ENCODE measurements around the gene ELAC2. TPM values are rescaled to one million over a fixed set of nuclear protein-coding genes. Genes with fewer than 3 reads are reported as not detected.

ELAC2 gene
- total and polyA plus RNA-seq, 3 experiments from 2014 or later, result 54.2 to 86.3 (median 84.5) TPM

DNA sequence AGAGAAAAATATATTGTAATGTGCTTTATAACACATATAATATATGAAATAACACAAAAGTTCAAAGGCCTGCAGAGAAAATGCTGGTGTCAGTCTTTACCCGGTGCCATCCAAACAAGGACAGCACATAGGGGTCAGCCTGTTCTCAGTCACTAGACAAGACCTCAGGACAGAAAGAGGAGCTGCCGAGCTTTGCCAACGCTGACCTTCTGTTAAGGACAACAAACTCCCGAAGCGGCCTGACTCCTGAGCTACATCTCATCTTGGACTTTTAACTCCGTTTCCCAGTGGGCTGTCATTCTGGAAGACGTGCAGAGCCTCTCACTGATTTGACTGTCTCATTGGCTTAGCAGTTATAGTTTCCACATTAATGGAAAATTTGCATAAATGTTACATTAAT, 6.9 kb downstream of the ELAC2 start:
- DNase-seq, result no peak
- POLR2A ChIA-PET, result no interaction called here
- Mint-ChIP-seq H3K4me1 (peaks cover 12 to 34% (median 30%) of the 10 kb centered on the region in 3 donors), H3K27me3 (no peaks in the 10 kb centered on the region), H3K27ac (no peak overlapping the region), H3K9me3 (no peaks in the 10 kb centered on the region), H3K36me3 (peaks cover 21 to 86% (median 33%) of the 10 kb centered on the region in 3 donors), H3K4me3 (no peak overlapping the region)
- H3K36me3 ChIP-seq (ENCODE audit: insufficient read depth, low read length), result peaks cover 50% of the 10 kb centered on the region
- H3K27me3 ChIP-seq (ENCODE audit: insufficient read depth, low read length, poor library complexity, severe bottlenecking), result no peaks in the 10 kb centered on the region
- no peak overlapping the region for H3K4me3 ChIP-seq (ENCODE audit: low read length)
- no peak overlapping the region for H3K27ac ChIP-seq (ENCODE audit: low read depth, low read length)
- CTCF ChIA-PET, result no interaction called here
- no peaks in the 10 kb centered on the region for H3K4me1 ChIP-seq (ENCODE audit: insufficient read depth, low read length)
- H3K9me3 ChIP-seq (ENCODE audit: low read length), result no peaks in the 10 kb centered on the region

DNA sequence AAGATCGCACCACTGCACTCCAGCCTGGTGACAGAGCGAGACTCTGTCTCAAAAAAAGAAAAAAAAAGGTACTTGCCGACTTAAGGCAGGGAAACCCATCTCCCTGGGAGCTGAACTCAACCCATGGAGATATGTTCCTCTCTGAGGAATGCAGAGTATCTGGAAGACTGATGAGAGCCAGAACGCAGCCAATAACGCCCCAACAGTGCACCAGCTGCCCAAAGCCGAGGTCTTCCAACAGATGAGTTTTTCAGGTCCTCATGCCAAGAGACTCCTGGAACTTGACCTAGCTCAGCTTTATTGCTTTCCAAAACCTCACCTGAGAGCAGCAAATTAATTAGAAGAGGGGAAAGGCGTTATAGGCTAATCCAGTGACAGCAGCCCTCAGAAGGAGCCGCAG, 9.4 kb downstream of the ELAC2 start:
- ChIA-PET POLR2A (no interaction called here), CTCF (interaction anchor here (1.9 kb wide), 1 partner anchor 10 kb away, joined by 5 read pairs; the partner anchor contains the start of gene ELAC2)
- peaks cover 11 to 84% (median 27%) of the 10 kb centered on the region in 3 donors for H3K36me3 Mint-ChIP-seq
- H3K27me3 ChIP-seq (ENCODE audit: insufficient read depth, low read length, poor library complexity, severe bottlenecking), result no peaks in the 10 kb centered on the region
- peak overlapping the region in 2 of 8 donors; percentile 17 to 19 for H3K27ac Mint-ChIP-seq
- no peak for DNase-seq
- H3K9me3 Mint-ChIP-seq, result no peaks in the 10 kb centered on the region
- H3K36me3 ChIP-seq (ENCODE audit: insufficient read depth, low read length), result peaks cover 49% of the 10 kb centered on the region
- H3K4me3 ChIP-seq (ENCODE audit: low read length), result no peak overlapping the region
- H3K4me1 Mint-ChIP-seq, result peaks cover 5 to 18% (median 10%) of the 10 kb centered on the region in 3 donors
- no peaks in the 10 kb centered on the region for H3K27me3 Mint-ChIP-seq
- H3K4me1 ChIP-seq (ENCODE audit: insufficient read depth, low read length), result no peaks in the 10 kb centered on the region
- H3K4me3 Mint-ChIP-seq, result no peak overlapping the region
- no peak overlapping the region for H3K27ac ChIP-seq (ENCODE audit: low read depth, low read length)
- no peaks in the 10 kb centered on the region for H3K9me3 ChIP-seq (ENCODE audit: low read length)

DNA sequence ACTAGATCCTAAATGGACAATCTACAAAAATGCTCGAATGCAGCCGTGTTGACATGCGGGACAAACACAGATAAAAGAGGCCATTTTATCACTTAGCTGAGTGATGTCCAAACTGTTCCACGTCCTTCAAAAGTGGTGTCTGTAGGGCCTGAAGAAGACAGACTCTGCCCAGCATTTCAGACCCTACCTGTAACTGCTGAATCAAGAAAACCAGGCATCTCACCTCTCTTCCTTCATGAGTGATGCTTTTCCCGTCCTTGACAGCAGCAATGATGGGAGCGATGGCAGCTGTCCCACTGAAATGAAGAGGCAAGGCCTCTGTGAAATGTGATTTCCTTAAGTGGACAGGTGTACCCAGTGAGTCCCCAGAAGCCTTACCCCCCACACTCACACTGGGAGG, 12.3 kb downstream of the ELAC2 start:
- ChIA-PET POLR2A (no interaction called here), CTCF (no interaction called here)
- peaks cover 0 to 5% (median 4%) of the 10 kb centered on the region in 3 donors for H3K4me1 Mint-ChIP-seq
- Histone ChIP-seq H3K36me3 (ENCODE audit: insufficient read depth, low read length) (peaks cover 42% of the 10 kb centered on the region), H3K27ac (ENCODE audit: low read depth, low read length) (no peak overlapping the region), H3K9me3 (ENCODE audit: low read length) (no peaks in the 10 kb centered on the region), H3K27me3 (ENCODE audit: insufficient read depth, low read length, poor library complexity, severe bottlenecking) (no peaks in the 10 kb centered on the region), H3K4me3 (ENCODE audit: low read length) (no peak overlapping the region), H3K4me1 (ENCODE audit: insufficient read depth, low read length) (no peaks in the 10 kb centered on the region)
- H3K9me3 Mint-ChIP-seq, result no peaks in the 10 kb centered on the region
- DNase-seq, result no peak
- peak overlapping the region in 2 of 8 donors; percentile 15 to 43 for H3K27ac Mint-ChIP-seq
- no peaks in the 10 kb centered on the region for H3K27me3 Mint-ChIP-seq
- no peak overlapping the region for H3K4me3 Mint-ChIP-seq
- peaks cover 2 to 60% (median 12%) of the 10 kb centered on the region in 3 donors for H3K36me3 Mint-ChIP-seq

DNA sequence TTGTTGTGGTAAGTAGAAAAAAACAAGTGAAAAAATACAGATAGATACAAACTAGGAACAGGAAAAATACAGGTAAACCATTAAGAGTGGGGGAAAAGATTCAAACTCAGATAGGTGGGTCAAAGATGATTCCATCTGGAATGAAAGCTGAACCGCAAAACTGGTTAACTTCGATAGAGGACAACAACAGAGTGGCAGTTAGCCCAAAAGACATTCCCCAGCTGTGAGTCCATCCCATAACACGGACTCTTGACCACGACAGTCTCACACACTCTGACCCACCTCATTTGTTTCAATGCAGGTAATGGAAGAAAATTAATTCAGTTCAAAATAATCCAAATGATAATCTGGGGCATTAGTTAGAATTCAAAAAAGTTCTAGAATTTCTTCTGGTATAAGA, 13.5 kb downstream of the ELAC2 start:
- no peak overlapping the region for H3K4me3 ChIP-seq (ENCODE audit: low read length)
- H3K4me1 Mint-ChIP-seq, result peaks cover 0 to 5% (median 3%) of the 10 kb centered on the region in 3 donors
- POLR2A ChIA-PET, result no interaction called here
- DNase-seq, result no peak
- H3K27me3 ChIP-seq (ENCODE audit: insufficient read depth, low read length, poor library complexity, severe bottlenecking), result no peaks in the 10 kb centered on the region
- no peaks in the 10 kb centered on the region for H3K27me3 Mint-ChIP-seq
- peaks cover 46% of the 10 kb centered on the region for H3K36me3 ChIP-seq (ENCODE audit: insufficient read depth, low read length)
- H3K27ac Mint-ChIP-seq, result peak overlapping the region in 4 of 8 donors; percentile 65 to 79 (median 68)
- no peaks in the 10 kb centered on the region for H3K4me1 ChIP-seq (ENCODE audit: insufficient read depth, low read length)
- no peak overlapping the region for H3K27ac ChIP-seq (ENCODE audit: low read depth, low read length)
- peaks cover 0 to 60% (median 10%) of the 10 kb centered on the region in 3 donors for H3K36me3 Mint-ChIP-seq
- H3K9me3 Mint-ChIP-seq, result no peaks in the 10 kb centered on the region
- CTCF ChIA-PET, result interaction anchor here (0.9 to 1.3 kb wide), 3 partner anchors 9 to 19 kb away, joined by 3 to 5 read pairs (median 3); no protein-coding TSS in a partner anchor
- no peak overlapping the region for H3K4me3 Mint-ChIP-seq
- H3K9me3 ChIP-seq (ENCODE audit: low read length), result no peaks in the 10 kb centered on the region

DNA sequence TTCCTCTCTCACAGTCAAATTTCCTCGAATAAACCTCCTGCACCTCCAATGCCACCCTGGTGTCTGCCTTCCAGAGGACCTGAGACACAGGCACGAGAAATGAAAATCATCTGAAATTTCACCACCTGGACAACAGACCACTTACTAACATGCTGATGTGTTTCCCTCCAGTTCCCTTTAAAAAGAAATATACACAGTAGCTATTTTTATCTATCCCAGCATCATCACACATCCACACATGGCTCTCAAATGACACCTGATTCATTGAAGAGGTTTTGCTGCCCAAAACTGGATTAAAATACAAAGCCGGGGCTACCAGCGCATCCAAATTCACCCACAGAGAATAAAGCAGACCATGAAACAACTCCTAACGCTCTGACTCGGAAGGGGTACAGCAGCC, 13.9 kb downstream of the ELAC2 start:
- no peak overlapping the region for H3K4me3 ChIP-seq (ENCODE audit: low read length)
- Mint-ChIP-seq H3K4me1 (peaks cover 0 to 5% (median 3%) of the 10 kb centered on the region in 3 donors), H3K4me3 (no peak overlapping the region), H3K27ac (peak overlapping the region in 4 of 8 donors; percentile 25 to 79 (median 70)), H3K9me3 (no peaks in the 10 kb centered on the region), H3K27me3 (no peaks in the 10 kb centered on the region), H3K36me3 (peaks cover 0 to 62% (median 10%) of the 10 kb centered on the region in 3 donors)
- no peaks in the 10 kb centered on the region for H3K4me1 ChIP-seq (ENCODE audit: insufficient read depth, low read length)
- POLR2A ChIA-PET, result no interaction called here
- H3K9me3 ChIP-seq (ENCODE audit: low read length), result no peaks in the 10 kb centered on the region
- H3K36me3 ChIP-seq (ENCODE audit: insufficient read depth, low read length), result peaks cover 50% of the 10 kb centered on the region
- CTCF ChIA-PET, result interaction anchor here (1.1 to 1.3 kb wide), 2 partner anchors 15 to 19 kb away, joined by 3 to 5 read pairs; no protein-coding TSS in a partner anchor
- H3K27ac ChIP-seq (ENCODE audit: low read depth, low read length), result no peak overlapping the region
- no peak for DNase-seq
- no peaks in the 10 kb centered on the region for H3K27me3 ChIP-seq (ENCODE audit: insufficient read depth, low read length, poor library complexity, severe bottlenecking)

DNA sequence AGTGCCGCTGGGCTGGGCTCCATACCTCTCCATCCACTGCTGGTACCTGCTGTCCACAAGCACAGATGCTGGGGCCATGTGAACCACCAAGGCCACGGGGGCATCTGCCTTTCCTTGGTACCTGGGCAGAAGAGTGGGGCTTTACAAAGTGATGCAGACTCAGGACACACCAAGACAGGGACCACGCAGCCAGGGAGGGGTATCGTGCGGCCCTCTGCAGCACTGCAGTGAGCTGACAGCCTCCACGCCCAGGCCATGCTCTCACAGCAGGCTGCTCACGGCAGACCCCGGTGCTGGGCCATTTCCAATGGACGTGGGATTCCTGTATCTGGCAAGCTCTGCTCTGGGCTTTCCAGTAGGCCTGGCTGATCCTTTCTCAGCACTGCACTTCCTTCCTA, 14.4 kb downstream of the ELAC2 start:
- no peaks in the 10 kb centered on the region for H3K9me3 Mint-ChIP-seq
- peaks cover 0 to 5% (median 3%) of the 10 kb centered on the region in 3 donors for H3K4me1 Mint-ChIP-seq
- Histone ChIP-seq H3K4me3 (ENCODE audit: low read length) (no peak overlapping the region), H3K27ac (ENCODE audit: low read depth, low read length) (no peak overlapping the region), H3K4me1 (ENCODE audit: insufficient read depth, low read length) (no peaks in the 10 kb centered on the region), H3K27me3 (ENCODE audit: insufficient read depth, low read length, poor library complexity, severe bottlenecking) (no peaks in the 10 kb centered on the region), H3K36me3 (ENCODE audit: insufficient read depth, low read length) (peaks cover 55% of the 10 kb centered on the region), H3K9me3 (ENCODE audit: low read length) (no peaks in the 10 kb centered on the region)
- no peak overlapping the region for H3K4me3 Mint-ChIP-seq
- peaks cover 0 to 63% (median 10%) of the 10 kb centered on the region in 3 donors for H3K36me3 Mint-ChIP-seq
- H3K27me3 Mint-ChIP-seq, result no peaks in the 10 kb centered on the region
- ChIA-PET CTCF (interaction anchor here (1.0 to 2.7 kb wide), 6 partner anchors 10 to 27 kb away, joined by 3 to 10 read pairs (median 8); partner anchors contain the start of gene ELAC2), POLR2A (no interaction called here)
- peak overlapping the region in 3 of 8 donors; percentile 25 to 74 (median 65) for H3K27ac Mint-ChIP-seq
- DNase-seq, result no peak

GRCh38 chr17:13002761-13003453, 14.9 kb downstream of the ELAC2 start:
- Histone ChIP-seq H3K27me3 (ENCODE audit: insufficient read depth, low read length, poor library complexity, severe bottlenecking) (no peaks in the 10 kb centered on the region), H3K4me1 (ENCODE audit: insufficient read depth, low read length) (no peaks in the 10 kb centered on the region), H3K36me3 (ENCODE audit: insufficient read depth, low read length) (peaks cover 60% of the 10 kb centered on the region), H3K9me3 (ENCODE audit: low read length) (no peaks in the 10 kb centered on the region), H3K4me3 (ENCODE audit: low read length) (no peak overlapping the region), H3K27ac (ENCODE audit: low read depth, low read length) (no peak overlapping the region)
- peak in 3 of 5 donors; percentile 23 to 38 (median 27) for DNase-seq
- Mint-ChIP-seq H3K36me3 (peaks cover 0 to 64% (median 10%) of the 10 kb centered on the region in 3 donors), H3K9me3 (no peaks in the 10 kb centered on the region), H3K27me3 (no peaks in the 10 kb centered on the region), H3K27ac (no peak overlapping the region), H3K4me3 (no peak overlapping the region), H3K4me1 (peaks cover 0 to 5% (median 3%) of the 10 kb centered on the region in 3 donors)
- POLR2A ChIA-PET, result no interaction called here
- CTCF ChIA-PET, result interaction anchor here (1.0 to 2.7 kb wide), 6 partner anchors 10 to 27 kb away, joined by 3 to 10 read pairs (median 8); partner anchors contain the start of gene ELAC2

- Histone ChIP-seq H3K9me3 (ENCODE audit: low read length) (no peaks in the 10 kb centered on the region), H3K4me3 (ENCODE audit: low read length) (no peak overlapping the region), H3K4me1 (ENCODE audit: insufficient read depth, low read length) (no peaks in the 10 kb centered on the region), H3K36me3 (ENCODE audit: insufficient read depth, low read length) (peaks cover 68% of the 10 kb centered on the region), H3K27me3 (ENCODE audit: insufficient read depth, low read length, poor library complexity, severe bottlenecking) (no peaks in the 10 kb centered on the region), H3K27ac (ENCODE audit: low read depth, low read length) (no peak overlapping the region)
- H3K36me3 Mint-ChIP-seq, result peaks cover 4 to 65% (median 14%) of the 10 kb centered on the region in 3 donors
- no peak overlapping the region for H3K27ac Mint-ChIP-seq
- H3K27me3 Mint-ChIP-seq, result no peaks in the 10 kb centered on the region
- H3K4me1 Mint-ChIP-seq, result peaks cover 0 to 7% (median 3%) of the 10 kb centered on the region in 3 donors
- CTCF ChIA-PET, result interaction anchor here (1.0 to 2.7 kb wide), 5 partner anchors 10 to 28 kb away, joined by 3 to 10 read pairs (median 9); partner anchors contain the start of gene ELAC2
- no peaks in the 10 kb centered on the region for H3K9me3 Mint-ChIP-seq
- POLR2A ChIA-PET, result no interaction called here
- no peak overlapping the region for H3K4me3 Mint-ChIP-seq
- no peak for DNase-seq
Observed at GRCh38 chr17:13001991-13002615, 15.7 kb downstream of the ELAC2 start.

Measured in CD8-positive, alpha-beta memory T cell (primary cell).